ENCODE results near the gene ANGPTL2. TPM values are rescaled to one million over a fixed set of nuclear protein-coding genes. Genes with fewer than 3 reads are reported as not detected.

ANGPTL2 gene
- total RNA-seq, 1 donor from 2014 or later, result 17.5 TPM

GRCh38 chr9:127051881-127052595, 70.4 kb downstream of the ANGPTL2 start:
- Histone ChIP-seq H3K4me1 (ENCODE audit: insufficient read depth, low read length) (peaks cover 8% of the 10 kb centered on the region), H3K9me3 (ENCODE audit: insufficient read depth, low read depth, low read length) (no peaks in the 10 kb centered on the region), H3K4me2 (ENCODE audit: low read length) (no peak overlapping the region), H3K9ac (ENCODE audit: low read length) (no peak overlapping the region), H2AFZ (ENCODE audit: low read depth, low read length) (no peak overlapping the region), H3K27me3 (ENCODE audit: insufficient read depth, low read length) (peaks cover 3% of the 10 kb centered on the region), H3K79me2 (ENCODE audit: insufficient read depth, low read length) (no peaks in the 10 kb centered on the region), H4K20me1 (ENCODE audit: insufficient read depth, low read length) (no peaks in the 10 kb centered on the region), H3K36me3 (ENCODE audit: insufficient read depth, low read length) (no peaks in the 10 kb centered on the region), H3K4me3 (ENCODE audit: insufficient read depth, low read depth, low read length) (no peak overlapping the region), H3K27ac (ENCODE audit: low read depth, low read length) (no peak overlapping the region)
- H3K9me3 Mint-ChIP-seq (ENCODE audit: unreplicated experiment), result peaks cover 2% of the 10 kb centered on the region
- no peak for TF ChIP-seq CTCF (IDR thresholded peaks at IDR 0.05; ENCODE audit: insufficient read depth, low read depth, low read length)
- no peak for TF ChIP-seq EZH2 (IDR thresholded peaks at IDR 0.05; ENCODE audit: insufficient read depth, low read length)
- FAIRE-seq (no peak), DNase-seq (ENCODE audit: low read depth) (no peak)
- H3K27ac Mint-ChIP-seq (ENCODE audit: unreplicated experiment), result no peak overlapping the region
- H3K27me3 Mint-ChIP-seq (ENCODE audit: low read depth, unreplicated experiment), result peaks cover 14% of the 10 kb centered on the region
- peaks cover 6% of the 10 kb centered on the region for H3K4me1 Mint-ChIP-seq (ENCODE audit: low read depth, unreplicated experiment)
- H3K4me3 Mint-ChIP-seq (ENCODE audit: unreplicated experiment), result no peak overlapping the region
- no peaks in the 10 kb centered on the region for H3K36me3 Mint-ChIP-seq (ENCODE audit: low read depth, unreplicated experiment)

GRCh38 chr9:127050591-127051001, 71.8 kb downstream of the ANGPTL2 start:
- Mint-ChIP-seq H3K36me3 (ENCODE audit: low read depth, unreplicated experiment) (no peaks in the 10 kb centered on the region), H3K9me3 (ENCODE audit: unreplicated experiment) (peaks cover 2% of the 10 kb centered on the region)
- FAIRE-seq, result no peak

More at GRCh38 chr9:127050591-127051001, 71.8 kb downstream of the ANGPTL2 start:
- Histone ChIP-seq H3K27ac (ENCODE audit: low read depth, low read length) (no peak overlapping the region), H2AFZ (ENCODE audit: low read depth, low read length) (no peak overlapping the region), H3K9me3 (ENCODE audit: insufficient read depth, low read depth, low read length) (no peaks in the 10 kb centered on the region), H3K4me2 (ENCODE audit: low read length) (no peak overlapping the region), H3K36me3 (ENCODE audit: insufficient read depth, low read length) (no peaks in the 10 kb centered on the region), H3K27me3 (ENCODE audit: insufficient read depth, low read length) (no peaks in the 10 kb centered on the region), H3K9ac (ENCODE audit: low read length) (no peak overlapping the region), H3K79me2 (ENCODE audit: insufficient read depth, low read length) (no peaks in the 10 kb centered on the region), H3K4me1 (ENCODE audit: insufficient read depth, low read length) (peaks cover 8% of the 10 kb centered on the region), H4K20me1 (ENCODE audit: insufficient read depth, low read length) (no peaks in the 10 kb centered on the region), H3K4me3 (ENCODE audit: insufficient read depth, low read depth, low read length) (no peak overlapping the region)
- H3K27me3 Mint-ChIP-seq (ENCODE audit: low read depth, unreplicated experiment), result peaks cover 14% of the 10 kb centered on the region
- H3K4me3 Mint-ChIP-seq (ENCODE audit: unreplicated experiment), result no peak overlapping the region
- H3K4me1 Mint-ChIP-seq (ENCODE audit: low read depth, unreplicated experiment), result peaks cover 6% of the 10 kb centered on the region
- no peak for DNase-seq (ENCODE audit: low read depth)
- TF ChIP-seq EZH2 (IDR thresholded peaks at IDR 0.05; ENCODE audit: insufficient read depth, low read length), result no peak
- TF ChIP-seq CTCF (IDR thresholded peaks at IDR 0.05; ENCODE audit: insufficient read depth, low read depth, low read length), result no peak
- no peak overlapping the region for H3K27ac Mint-ChIP-seq (ENCODE audit: unreplicated experiment)

All from astrocyte (in vitro differentiated cells and primary cell).